Mucosa of descending colon (tissue), 3 donors: ENCODE measurements around the gene FBXL19. TPM values are rescaled to one million over a fixed set of nuclear protein-coding genes. Genes with fewer than 3 reads are reported as not detected.
A peak's percentile ranks its signal among the peaks of the same experiment; 100 is the strongest.

Experiments used
- ATAC-seq: fragments of 200-7000 bp; cut with Tn5 transposase; one replicate; pipeline ENCODE4 v1.9.1; 2020; ENCODE audit warnings: mild to moderate bottlenecking, moderate library complexity
- DNase-seq, 3 donors: peaks; one replicate each; pipeline ENCODE4 v3.0.0-alpha.2; 2020
- H3K36me3 ChIP-seq: fragments of 200-600 bp; one replicate; pipeline ENCODE4 v1.8.0; 2021; ENCODE audit warnings: low read depth, mild to moderate bottlenecking
- H3K4me1 ChIP-seq: fragments of 200-600 bp; one replicate; pipeline ENCODE4 v1.8.0; 2021; ENCODE audit warnings: low read depth, mild to moderate bottlenecking
- H3K4me3 ChIP-seq: fragments of 200-600 bp; one replicate; pipeline ENCODE4 v1.8.0; 2021; ENCODE audit warnings: mild to moderate bottlenecking
- H3K9me3 ChIP-seq: fragments of 200-600 bp; one replicate; pipeline ENCODE4 v1.8.0; 2021; ENCODE audit warnings: mild to moderate bottlenecking
- CTCF ChIP-seq: fragments of 200-600 bp; IDR thresholded peaks from one replicate; pipeline ENCODE4 v1.8.0; 2022; ENCODE audit warnings: antibody characterized with exemption, mild to moderate bottlenecking
- intact Hi-C, 2 donors: fragments of 100-400 bp; cut with DNase I in 1 of 2; cut with micrococcal nuclease in 1 of 2; formaldehyde crosslinking; loops; one replicate each; pipeline versions ENCODE4 v1.11.0 to v1.11.1; 2022; cut with DNase I, micrococcal nuclease
- total RNA-seq, 3 donors: library from RNA; stranded (reverse); fragmentation: NEBNext Ultra II Directional in 2 of 3; extraction: Animal tissue kit (Norgen Biotek cat#: 25700) in 2 of 3; gene quantifications; one replicate each; pipeline versions ENCODE4 v1.2.1 to v1.2.4, GENCODE V29; 2021 to 2023
- donor health status: DM: no; HTN: no; CAD: no; lungs with moderate emphysema.
- donor health status: DM: no; HTN: no; CAD: no.
- donor health status: DM: no; HTN: yes; CAD: no.

The FBXL19 gene
- total RNA-seq, 3 donors from 2014 or later: 17.6 to 30.3 (median 22.4) TPM

GRCh38 chr16:30876867-30877266 lies 46.5 kb upstream of the FBXL19 start:
- peak in 1 of 3 donors; percentile 46 for DNase-seq
- Histone ChIP-seq H3K4me1 (peaks cover 28% of the 10 kb centered on the region), H3K9me3 (no peaks in the 10 kb centered on the region), H3K36me3 (no peaks in the 10 kb centered on the region), H3K4me3 (no peak overlapping the region)
- intact Hi-C loops: no loop called here
- TF ChIP-seq CTCF: no peak
- no peak for ATAC-seq

- intact Hi-C loops: no loop called here
- Histone ChIP-seq H3K9me3 (no peaks in the 10 kb centered on the region), H3K4me1 (peaks cover 9% of the 10 kb centered on the region), H3K36me3 (no peaks in the 10 kb centered on the region), H3K4me3 (no peak overlapping the region)
- no peak for TF ChIP-seq CTCF
- ATAC-seq: peak; percentile 72
- DNase-seq: peak in 2 of 3 donors; percentile 35 to 52
Measured at GRCh38 chr16:30882429-30883310, 40.7 kb upstream of the FBXL19 start.

- intact Hi-C loops: no loop called here
- Histone ChIP-seq H3K4me1 (peaks cover 4% of the 10 kb centered on the region), H3K4me3 (no peak overlapping the region), H3K9me3 (no peaks in the 10 kb centered on the region), H3K36me3 (no peaks in the 10 kb centered on the region)
- TF ChIP-seq CTCF: no peak
- ATAC-seq: no peak
- no peak for DNase-seq
Measured at GRCh38 chr16:30884760-30885159, 38.6 kb upstream of the FBXL19 start.

GRCh38 chr16:30885196-30885595 lies 38.2 kb upstream of the FBXL19 start:
- H3K36me3 ChIP-seq: no peaks in the 10 kb centered on the region
- TF ChIP-seq CTCF: no peak
- intact Hi-C loops: no loop called here
- no peak for ATAC-seq
- DNase-seq: no peak
- H3K4me1 ChIP-seq: peaks cover 4% of the 10 kb centered on the region
- no peaks in the 10 kb centered on the region for H3K9me3 ChIP-seq
- H3K4me3 ChIP-seq: no peak overlapping the region

- H3K9me3 ChIP-seq: no peaks in the 10 kb centered on the region
- peaks cover 2% of the 10 kb centered on the region for H3K4me1 ChIP-seq
- intact Hi-C loops: no loop called here
- no peaks in the 10 kb centered on the region for H3K36me3 ChIP-seq
- no peak for TF ChIP-seq CTCF
- no peak overlapping the region for H3K4me3 ChIP-seq
- ATAC-seq (no peak), DNase-seq (no peak)
Measured at GRCh38 chr16:30886145-30886544, 37.2 kb upstream of the FBXL19 start.
